ENCODE measurements around the gene POLH. TPM values are rescaled to one million over a fixed set of nuclear protein-coding genes. Genes with fewer than 3 reads are reported as not detected.

The POLH gene
- total and polyA plus RNA-seq, 9 of the 15 experiments (the other 6 are each of a cell fraction or from before 2014, with no cell fraction given) = 5.8 to 31.6 (median 20.6) TPM

DNA sequence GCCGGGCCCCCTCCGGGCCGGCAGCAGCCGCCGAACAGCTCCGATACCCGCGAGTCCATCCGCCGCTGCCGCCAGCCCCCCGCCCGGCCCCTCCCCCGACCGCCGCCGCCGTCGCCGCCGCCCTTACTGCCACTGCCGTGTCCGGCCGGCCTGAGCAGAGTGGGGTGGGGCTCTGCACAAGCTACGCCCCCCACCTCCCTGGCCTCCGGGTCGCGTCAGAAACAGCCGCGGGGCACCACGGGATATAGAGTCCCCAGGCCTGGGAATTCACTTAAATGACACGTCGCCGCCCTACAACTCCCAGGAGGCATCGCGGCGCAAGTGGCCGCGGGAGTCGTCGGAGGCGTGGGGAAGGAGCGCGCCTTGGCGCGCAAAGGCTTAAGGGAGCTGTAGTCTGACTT is 53.1 kb downstream of the POLH start, which contains the start of gene GTPBP2 (continued):
- TF ChIP-seq JUND (IDR thresholded peaks at IDR 0.05; ENCODE audit: borderline replicate concordance, low read depth, low read length) (peak; percentile 79), JUND (tag; IDR thresholded peaks at IDR 0.05; ENCODE audit: borderline replicate concordance, low read depth, low read length) (no peak; the same call in 2 of the 3 replicates), PTRF (tag; IDR thresholded peaks at IDR 0.05) (no peak), ZNF41 (CRISPR knock-in tag; conservative IDR thresholded peaks at IDR 0.05) (no peak), DMBX1 (CRISPR knock-in tag; IDR thresholded peaks at IDR 0.05; ENCODE audit: borderline replicate concordance) (no peak; the same call in 1 of the 2 replicates), PCBP1 (IDR thresholded peaks at IDR 0.05; ENCODE audit: low read depth, low read length, poor library complexity, severe bottlenecking) (peak; percentile 71)
- TF ChIP-seq, protein P1, sequence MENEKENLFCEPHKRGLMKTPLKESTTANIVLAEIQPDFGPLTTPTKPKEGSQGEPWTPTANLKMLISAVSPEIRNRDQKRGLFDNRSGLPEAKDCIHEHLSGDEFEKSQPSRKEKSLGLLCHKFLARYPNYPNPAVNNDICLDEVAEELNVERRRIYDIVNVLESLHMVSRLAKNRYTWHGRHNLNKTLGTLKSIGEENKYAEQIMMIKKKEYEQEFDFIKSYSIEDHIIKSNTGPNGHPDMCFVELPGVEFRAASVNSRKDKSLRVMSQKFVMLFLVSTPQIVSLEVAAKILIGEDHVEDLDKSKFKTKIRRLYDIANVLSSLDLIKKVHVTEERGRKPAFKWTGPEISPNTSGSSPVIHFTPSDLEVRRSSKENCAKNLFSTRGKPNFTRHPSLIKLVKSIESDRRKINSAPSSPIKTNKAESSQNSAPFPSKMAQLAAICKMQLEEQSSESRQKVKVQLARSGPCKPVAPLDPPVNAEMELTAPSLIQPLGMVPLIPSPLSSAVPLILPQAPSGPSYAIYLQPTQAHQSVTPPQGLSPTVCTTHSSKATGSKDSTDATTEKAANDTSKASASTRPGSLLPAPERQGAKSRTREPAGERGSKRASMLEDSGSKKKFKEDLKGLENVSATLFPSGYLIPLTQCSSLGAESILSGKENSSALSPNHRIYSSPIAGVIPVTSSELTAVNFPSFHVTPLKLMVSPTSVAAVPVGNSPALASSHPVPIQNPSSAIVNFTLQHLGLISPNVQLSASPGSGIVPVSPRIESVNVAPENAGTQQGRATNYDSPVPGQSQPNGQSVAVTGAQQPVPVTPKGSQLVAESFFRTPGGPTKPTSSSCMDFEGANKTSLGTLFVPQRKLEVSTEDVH (IDR thresholded peaks at IDR 0.05; ENCODE audit: low read depth, partially characterized antibody) = peak; percentile 82
